ENCODE results near the gene ASCL3.
"Not testable (repeated sequence)": the region's sequence is repeated elsewhere in the genome, so short reads cannot be mapped to it uniquely, and the experiment has no call there.

DNA sequence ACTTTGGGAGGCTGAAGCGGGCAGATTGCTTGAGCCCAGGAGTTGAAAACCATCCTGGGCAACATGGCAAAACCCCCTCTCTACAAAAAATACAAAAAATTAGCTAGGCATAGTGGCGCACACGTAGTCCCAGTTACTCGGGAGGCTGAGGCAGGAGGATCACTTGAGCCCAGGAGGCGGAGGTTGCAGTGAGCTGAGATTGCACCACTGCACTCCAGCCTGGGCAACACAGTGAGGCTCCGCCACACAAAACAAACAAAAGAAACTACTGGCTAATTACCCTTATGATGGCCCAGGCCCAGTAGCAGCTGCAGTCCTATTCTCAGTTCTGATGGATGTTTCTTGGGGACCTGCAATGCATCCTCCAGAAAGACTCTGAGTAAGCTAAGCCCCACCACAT is 44.0 kb upstream of the ASCL3 start:
- TF ChIP-seq, protein P1, sequence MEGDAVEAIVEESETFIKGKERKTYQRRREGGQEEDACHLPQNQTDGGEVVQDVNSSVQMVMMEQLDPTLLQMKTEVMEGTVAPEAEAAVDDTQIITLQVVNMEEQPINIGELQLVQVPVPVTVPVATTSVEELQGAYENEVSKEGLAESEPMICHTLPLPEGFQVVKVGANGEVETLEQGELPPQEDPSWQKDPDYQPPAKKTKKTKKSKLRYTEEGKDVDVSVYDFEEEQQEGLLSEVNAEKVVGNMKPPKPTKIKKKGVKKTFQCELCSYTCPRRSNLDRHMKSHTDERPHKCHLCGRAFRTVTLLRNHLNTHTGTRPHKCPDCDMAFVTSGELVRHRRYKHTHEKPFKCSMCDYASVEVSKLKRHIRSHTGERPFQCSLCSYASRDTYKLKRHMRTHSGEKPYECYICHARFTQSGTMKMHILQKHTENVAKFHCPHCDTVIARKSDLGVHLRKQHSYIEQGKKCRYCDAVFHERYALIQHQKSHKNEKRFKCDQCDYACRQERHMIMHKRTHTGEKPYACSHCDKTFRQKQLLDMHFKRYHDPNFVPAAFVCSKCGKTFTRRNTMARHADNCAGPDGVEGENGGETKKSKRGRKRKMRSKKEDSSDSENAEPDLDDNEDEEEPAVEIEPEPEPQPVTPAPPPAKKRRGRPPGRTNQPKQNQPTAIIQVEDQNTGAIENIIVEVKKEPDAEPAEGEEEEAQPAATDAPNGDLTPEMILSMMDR (conservative IDR thresholded peaks at IDR 0.05 in 1 of 2, IDR thresholded peaks at IDR 0.05 in 1 of 2; ENCODE audit: low read depth in 1 of 2, low read length in 2 of 2): not testable (repeated sequence)
- not testable (repeated sequence) for TF ChIP-seq EZH2 (IDR thresholded peaks at IDR 0.05; ENCODE audit: low read length, missing control alignments)

Measured in fibroblast of lung (primary cell).